ENCODE measurements around the gene SLC19A1.

The SLC19A1 gene

DNA sequence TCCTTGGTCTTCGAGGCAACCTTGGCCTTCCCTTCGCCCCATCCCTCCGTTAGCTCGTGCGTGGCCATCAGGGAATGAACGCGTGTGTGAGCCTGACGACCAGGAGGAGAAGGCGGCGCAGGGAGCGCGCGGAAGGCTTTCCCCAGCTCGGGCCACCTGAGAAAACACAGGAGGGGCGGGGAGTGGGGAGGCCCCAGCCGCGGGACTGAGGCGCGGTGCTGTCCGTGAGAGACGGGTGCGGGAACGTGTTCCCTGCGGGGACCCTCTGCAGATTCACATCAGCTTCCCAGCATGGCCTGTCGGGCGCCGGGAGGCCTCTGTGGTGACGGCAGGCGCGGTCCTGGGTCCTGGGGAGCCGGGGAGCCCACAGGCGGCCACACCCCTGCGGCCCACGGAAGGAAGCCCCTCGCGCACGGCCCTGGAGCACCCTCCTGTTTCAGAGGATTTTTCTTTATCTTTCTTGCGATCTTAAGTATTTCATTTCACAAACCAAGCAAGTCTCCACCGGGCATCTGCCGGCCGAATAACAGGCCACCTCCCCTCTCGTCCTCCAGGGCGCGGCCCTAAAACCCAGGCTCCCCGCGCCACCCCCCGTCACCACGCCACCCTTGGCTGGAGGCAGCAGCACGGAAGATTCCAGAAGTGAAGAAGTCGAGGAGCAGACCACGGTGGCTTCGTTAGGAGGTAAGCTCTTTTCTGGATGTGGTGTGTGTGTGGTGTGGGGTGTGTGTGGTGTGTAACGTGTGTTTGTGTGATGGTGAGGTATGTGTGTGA is 66.3 kb downstream of the SLC19A1 start:
- no peak for DNase-seq

- no peak for DNase-seq
Observed at GRCh38 chr21:45475004-45475685, 67.1 kb downstream of the SLC19A1 start.

DNA sequence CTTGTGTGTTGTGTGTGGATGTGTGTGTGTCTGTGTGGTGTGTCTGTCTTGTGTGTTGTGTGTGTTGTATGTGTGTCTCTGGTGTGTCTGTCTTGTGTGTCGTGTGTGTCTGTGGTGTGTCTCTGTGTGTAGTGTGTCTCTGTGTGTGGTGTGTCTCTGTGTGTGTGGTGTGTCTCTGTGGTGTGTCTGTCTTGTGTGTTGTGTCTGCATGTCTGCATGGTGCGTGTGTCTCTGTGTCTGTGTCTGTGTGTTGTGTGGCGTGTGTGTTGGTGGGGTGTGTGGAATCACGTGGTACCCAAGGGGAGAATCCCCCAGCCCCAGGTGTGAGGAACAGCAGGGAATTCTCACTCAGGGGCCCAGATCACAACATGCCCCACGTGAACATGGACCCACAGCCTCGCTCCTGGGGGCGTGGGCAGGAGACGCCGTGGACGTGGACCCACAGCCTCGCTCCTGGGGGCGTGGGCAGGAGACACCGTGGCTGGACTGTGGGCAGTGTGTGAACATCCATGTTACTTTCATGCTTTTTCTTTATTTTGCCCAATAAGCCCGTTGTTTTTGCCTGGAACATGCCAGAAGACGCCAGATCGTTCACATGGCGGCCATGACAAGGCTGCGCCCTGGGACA is 67.8 kb downstream of the SLC19A1 start:
- DNase-seq = no peak

DNA sequence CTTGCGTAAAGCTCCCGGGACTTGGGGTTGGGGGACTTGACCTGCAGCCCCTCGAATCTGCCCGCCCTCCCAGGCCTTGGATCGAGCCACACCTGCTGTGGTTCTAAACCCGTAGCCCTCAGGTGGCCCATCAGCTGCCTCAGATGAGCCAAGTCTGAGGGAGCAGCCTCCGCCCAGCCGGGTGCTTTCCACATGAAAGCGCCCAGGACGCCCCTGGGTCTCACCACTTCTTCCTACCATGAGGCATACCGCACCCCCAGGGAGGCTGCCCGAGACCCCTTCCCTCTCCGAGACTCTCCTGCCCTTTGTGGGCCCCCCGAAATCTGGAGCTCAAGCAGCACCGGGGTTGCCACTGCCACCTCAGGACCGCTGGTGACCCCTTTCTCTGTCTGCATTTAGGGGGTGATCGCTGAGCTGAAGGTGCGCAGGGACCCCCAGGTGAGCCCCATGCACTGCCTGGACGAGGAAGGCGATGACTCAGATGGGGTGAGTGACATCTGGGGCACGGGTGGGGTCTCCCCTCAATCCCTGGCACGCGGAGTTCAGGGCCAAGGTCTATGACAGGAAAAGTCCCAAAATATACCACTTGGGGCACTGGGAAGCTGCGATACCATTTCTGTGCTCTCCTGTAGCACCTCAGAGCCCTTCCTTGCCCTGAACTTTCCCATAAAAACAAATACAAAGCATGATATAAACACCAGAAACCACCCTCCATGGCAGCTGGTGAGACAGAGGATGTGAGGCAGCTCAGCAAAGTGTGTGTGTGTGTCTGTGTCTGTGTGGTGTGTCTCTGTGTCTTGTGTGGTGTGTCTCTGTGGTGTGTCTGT is 68.5 kb downstream of the SLC19A1 start:
- DNase-seq = no peak

GRCh38 chr21:45472445-45473365 is 69.5 kb downstream of the SLC19A1 start:
- no peak for DNase-seq

- no peak for DNase-seq
Observed at GRCh38 chr21:45471525-45472221, 70.6 kb downstream of the SLC19A1 start.

GRCh38 chr21:45470773-45471524 is 71.3 kb downstream of the SLC19A1 start:
- peak; percentile 36 to 60 for DNase-seq

DNA sequence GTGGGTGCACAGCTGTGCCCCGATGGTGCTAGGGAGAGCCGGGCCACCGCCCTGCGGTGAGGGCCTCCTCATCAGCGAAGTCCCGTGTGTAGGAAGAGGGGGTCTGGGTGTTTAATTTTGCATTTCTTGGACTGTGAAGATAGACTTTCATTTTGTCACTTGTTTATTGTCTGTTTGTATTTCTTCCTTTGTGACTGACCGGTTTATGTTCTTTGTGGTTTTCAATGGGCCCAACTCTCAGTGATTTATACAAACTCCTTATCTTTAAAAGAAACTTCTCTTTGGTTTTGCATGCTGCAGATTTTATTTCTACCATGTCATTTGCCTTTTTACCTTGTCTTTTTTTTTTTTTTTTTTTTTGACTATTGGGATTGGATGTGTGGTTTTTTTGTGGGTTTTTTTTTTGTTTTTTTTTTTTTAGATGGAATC is 72.1 kb downstream of the SLC19A1 start:
- DNase-seq = no peak

DNA sequence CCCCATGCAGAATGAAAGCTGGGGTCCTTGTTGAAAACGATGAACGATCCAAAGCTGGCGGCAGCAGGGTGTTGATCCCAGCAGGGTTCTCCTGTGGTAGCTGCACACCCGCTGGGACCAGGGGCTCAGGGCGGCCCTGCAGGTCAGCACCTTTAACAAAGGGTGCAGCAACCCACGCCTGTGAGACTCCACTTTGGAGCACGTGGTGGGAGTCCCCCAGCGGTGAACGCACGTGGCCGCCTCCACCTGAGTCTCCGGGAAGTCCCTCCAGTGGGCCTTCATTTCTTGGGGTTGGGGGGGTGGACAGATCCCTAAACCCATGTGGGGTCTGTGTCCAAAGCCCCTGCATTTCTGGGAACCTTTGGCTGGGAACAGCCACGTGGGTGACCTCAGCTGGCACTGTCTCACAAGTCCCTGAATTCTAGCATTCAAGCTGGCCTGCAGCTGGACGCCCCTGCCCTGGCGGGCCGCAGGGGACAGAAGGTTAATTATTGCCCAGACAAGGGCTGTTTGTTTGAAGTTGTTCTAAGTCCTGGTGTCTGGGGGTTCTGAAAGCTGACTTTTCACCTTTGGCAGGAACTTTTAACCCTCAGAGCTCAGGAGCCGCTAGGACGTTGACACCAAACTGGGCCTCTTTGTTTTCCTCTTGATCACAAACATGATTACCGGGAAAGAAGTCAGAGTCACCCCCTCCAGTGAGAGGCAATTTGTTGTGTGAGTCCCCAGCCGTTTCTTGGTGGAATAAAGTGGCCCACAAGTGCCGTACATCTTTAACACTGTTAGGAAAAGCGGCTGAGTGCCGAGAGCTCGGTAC is 72.8 kb downstream of the SLC19A1 start:
- DNase-seq = no peak

DNA sequence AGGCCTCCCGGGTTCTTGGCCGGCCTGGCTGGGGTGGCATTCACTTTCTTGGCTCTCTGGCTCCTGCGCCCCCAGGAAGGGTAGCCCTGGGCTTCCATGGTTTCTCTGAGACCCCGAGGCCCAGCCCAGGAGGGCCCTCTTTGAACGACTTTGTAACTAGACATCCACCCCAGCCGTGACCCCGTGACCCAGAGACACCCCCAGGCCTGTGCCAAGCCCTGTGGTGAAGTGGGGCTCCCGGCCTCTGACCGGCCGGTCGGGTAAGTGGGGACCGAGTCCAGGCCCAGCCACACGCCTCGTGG is 73.3 kb downstream of the SLC19A1 start:
- no peak for DNase-seq

GRCh38 chr21:45468051-45468970 is 73.9 kb downstream of the SLC19A1 start:
- no peak for DNase-seq

DNA sequence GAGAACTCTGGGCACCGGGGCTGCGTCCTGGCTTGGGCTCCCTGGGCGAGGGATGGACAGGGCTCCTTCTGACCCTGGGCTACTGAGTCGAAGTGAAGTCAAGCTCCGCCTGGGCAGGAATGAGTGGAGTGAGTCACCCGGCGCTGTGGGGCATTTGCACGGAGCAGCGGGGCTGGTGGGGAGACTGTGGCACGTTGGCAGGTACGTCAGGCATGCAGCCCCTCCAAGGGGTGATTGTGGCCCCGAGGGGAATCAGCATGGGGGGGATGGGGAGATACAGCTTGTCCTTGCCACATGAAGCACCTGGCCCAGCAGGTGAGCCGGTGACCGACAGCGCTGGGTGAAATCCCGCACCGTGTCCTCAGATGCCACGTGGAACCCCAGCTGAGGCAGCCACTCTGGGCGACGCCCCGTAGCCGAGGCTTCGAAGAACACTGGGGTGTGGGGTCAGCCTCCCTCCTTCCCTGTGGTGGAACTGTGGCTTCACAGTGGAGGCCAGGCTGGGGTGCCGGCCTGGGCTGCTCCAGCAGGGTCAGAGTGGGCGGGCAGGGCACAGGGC is 74.9 kb downstream of the SLC19A1 start:
- DNase-seq = no peak

- DNase-seq = no peak
Observed at GRCh38 chr21:45466330-45467220, 75.7 kb downstream of the SLC19A1 start.

DNA sequence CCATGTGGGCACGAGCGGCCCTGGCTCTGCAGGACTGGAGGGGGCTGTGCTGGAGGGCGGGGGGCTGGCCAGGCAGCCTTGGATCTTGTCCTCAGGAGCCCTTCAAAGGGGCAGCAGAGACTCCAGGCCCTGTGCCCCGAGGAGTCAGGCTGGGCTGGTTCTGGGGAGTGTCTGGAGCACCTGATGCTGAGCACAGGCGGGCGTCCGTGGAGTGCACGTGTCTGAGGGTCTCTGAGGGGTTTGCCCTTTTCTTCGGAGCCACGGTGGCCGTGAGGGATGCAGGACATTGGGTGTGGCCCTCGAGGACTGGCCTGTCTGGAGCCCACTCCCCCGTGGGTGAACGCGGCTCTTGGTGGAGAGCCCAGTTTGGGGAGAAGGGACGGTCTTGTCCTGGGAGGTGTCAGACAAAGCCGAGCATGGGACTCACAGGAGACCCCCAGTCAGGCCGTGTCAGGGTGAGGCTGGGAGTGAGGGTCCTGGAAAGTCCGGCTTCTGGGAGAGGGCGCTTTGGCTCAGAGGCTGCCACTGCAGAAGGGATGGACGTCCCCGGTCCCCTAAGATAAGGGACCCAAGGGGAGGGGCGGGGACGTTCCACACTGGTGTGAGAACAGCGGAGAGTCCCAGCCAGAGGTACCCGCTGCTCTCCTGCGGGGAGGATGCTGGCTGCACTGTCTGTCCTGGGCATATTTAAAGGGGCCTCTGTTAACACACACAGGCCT is 76.5 kb downstream of the SLC19A1 start:
- no peak for DNase-seq

- no peak for DNase-seq
Observed at GRCh38 chr21:45465105-45465504, 77.1 kb downstream of the SLC19A1 start.

DNA sequence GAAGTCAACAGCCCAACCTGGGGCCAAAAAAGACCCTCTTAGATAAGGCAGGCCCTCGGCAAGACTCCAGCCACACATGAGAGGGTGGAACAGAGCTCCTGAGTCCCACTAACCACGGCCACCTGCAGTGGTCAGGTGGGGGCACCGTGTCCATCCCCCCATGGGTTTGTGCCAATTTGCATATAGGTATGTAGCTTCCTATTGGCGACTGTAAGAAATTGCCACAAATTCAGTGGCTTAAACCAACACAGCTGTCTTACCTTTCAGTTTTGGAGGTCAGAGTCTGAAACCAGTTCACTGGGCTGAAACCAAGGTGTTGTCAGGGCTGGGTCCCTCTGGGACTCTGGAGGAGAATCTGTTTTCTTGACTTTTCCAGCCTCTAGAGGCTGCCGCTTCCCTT is 77.9 kb downstream of the SLC19A1 start:
- DNase-seq = no peak

GRCh38 chr21:45463871-45464270 is 78.4 kb downstream of the SLC19A1 start:
- no peak for DNase-seq
